ENCODE results near the gene TADA2B. TPM values are rescaled to one million over a fixed set of nuclear protein-coding genes. Genes with fewer than 3 reads are reported as not detected.

TADA2B gene
- total and polyA plus RNA-seq, 10 of the 15 experiments (the other 5 are each of a cell fraction or from before 2014, with no cell fraction given), result 0.66 to 12.0 (median 5.6) TPM

GRCh38 chr4:7023901-7024300 lies 19.3 kb upstream of the TADA2B start:
- no TSS peak for BruUV-seq (replicated peaks)
- 96% methylated on average over 12 of the region's 12 CpGs for WGBS (ENCODE audit: insufficient coverage, insufficient replicate concordance, low lambda C conversion rate, missing lambda C conversion rate)
- H3K4me3 ChIP-seq, result no peak overlapping the region
- ChIA-PET SMC1A (ENCODE audit: uncharacterized antibody, unreplicated experiment) (no interaction called here), CTCF (no interaction called here), POLR2A (no interaction called here), RAD21 (ENCODE audit: unreplicated experiment) (no interaction called here)
- no peaks in the 10 kb centered on the region for H3K79me2 ChIP-seq (ENCODE audit: control insufficient read depth, insufficient read depth, low read length)
- ATAC-seq (no peak), FAIRE-seq (no peak), DNase-seq (ENCODE audit: low read depth, low spot score) (no peak)
- H4K20me1 ChIP-seq (ENCODE audit: control insufficient read depth, insufficient read depth), result no peaks in the 10 kb centered on the region
- H3K4me1 ChIP-seq (ENCODE audit: control insufficient read depth, insufficient read depth, low read length), result no peaks in the 10 kb centered on the region
- H3K4me2 ChIP-seq (ENCODE audit: control insufficient read depth, insufficient read depth), result no peak overlapping the region
- intact Hi-C loops (cut with micrococcal nuclease; ENCODE audit: unreplicated experiment), result no loop called here
- TF ChIP-seq, protein P1, sequence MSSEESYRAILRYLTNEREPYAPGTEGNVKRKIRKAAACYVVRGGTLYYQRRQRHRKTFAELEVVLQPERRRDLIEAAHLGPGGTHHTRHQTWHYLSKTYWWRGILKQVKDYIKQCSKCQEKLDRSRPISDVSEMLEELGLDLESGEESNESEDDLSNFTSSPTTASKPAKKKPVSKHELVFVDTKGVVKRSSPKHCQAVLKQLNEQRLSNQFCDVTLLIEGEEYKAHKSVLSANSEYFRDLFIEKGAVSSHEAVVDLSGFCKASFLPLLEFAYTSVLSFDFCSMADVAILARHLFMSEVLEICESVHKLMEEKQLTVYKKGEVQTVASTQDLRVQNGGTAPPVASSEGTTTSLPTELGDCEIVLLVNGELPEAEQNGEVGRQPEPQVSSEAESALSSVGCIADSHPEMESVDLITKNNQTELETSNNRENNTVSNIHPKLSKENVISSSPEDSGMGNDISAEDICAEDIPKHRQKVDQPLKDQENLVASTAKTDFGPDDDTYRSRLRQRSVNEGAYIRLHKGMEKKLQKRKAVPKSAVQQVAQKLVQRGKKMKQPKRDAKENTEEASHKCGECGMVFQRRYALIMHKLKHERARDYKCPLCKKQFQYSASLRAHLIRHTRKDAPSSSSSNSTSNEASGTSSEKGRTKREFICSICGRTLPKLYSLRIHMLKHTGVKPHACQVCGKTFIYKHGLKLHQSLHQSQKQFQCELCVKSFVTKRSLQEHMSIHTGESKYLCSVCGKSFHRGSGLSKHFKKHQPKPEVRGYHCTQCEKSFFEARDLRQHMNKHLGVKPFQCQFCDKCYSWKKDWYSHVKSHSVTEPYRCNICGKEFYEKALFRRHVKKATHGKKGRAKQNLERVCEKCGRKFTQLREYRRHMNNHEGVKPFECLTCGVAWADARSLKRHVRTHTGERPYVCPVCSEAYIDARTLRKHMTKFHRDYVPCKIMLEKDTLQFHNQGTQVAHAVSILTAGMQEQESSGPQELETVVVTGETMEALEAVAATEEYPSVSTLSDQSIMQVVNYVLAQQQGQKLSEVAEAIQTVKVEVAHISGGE (CRISPR knock-in tag; IDR thresholded peaks at IDR 0.05), result no peak
- TF ChIP-seq SREBF2 (IDR thresholded peaks at IDR 0.05; ENCODE audit: low read length) (no peak), ATF7 (IDR thresholded peaks at IDR 0.05; ENCODE audit: low read depth) (no peak), HCFC1 (IDR thresholded peaks at IDR 0.05; ENCODE audit: low read length) (no peak)
- H3K9me3 ChIP-seq (replicated peaks; ENCODE audit: control insufficient read depth, insufficient read depth, low read length), result no peaks in the 10 kb centered on the region
- H3K36me3 ChIP-seq (ENCODE audit: control insufficient read depth in 2 of 2, insufficient read depth in 2 of 2, low read length in 1 of 2), result peaks cover 2 to 20% of the 10 kb centered on the region in 2 experiments; a peak in 3 of 4 replicates
- no peak overlapping the region for H2AFZ ChIP-seq (ENCODE audit: control insufficient read depth, low read depth, low read length)
- H3K27me3 ChIP-seq (replicated peaks in 1 of 2; ENCODE audit: control insufficient read depth in 2 of 2, insufficient read depth in 2 of 2, low read length in 1 of 2), result no peaks in the 10 kb centered on the region
- in situ Hi-C loops (cut with MboI), result no loop called here
- H3K9ac ChIP-seq (ENCODE audit: control insufficient read depth, insufficient read depth, low read length), result no peak overlapping the region
- no peak overlapping the region for H3K27ac ChIP-seq (ENCODE audit: control insufficient read depth, insufficient read depth)

- no peak for FAIRE-seq
- POLR2A ChIA-PET, result no interaction called here
- SMC1A ChIA-PET (ENCODE audit: uncharacterized antibody, unreplicated experiment), result no interaction called here
- no peaks in the 10 kb centered on the region for H3K4me1 ChIP-seq (ENCODE audit: control insufficient read depth, insufficient read depth, low read length)
- 94% methylated on average over 19 of the region's 19 CpGs for WGBS (ENCODE audit: insufficient coverage, insufficient replicate concordance, low lambda C conversion rate, missing lambda C conversion rate)
- CTCF ChIA-PET, result no interaction called here
- no peak overlapping the region for H3K9ac ChIP-seq (ENCODE audit: control insufficient read depth, insufficient read depth, low read length)
- H3K79me2 ChIP-seq (ENCODE audit: control insufficient read depth, insufficient read depth, low read length), result no peaks in the 10 kb centered on the region
- H3K4me2 ChIP-seq (ENCODE audit: control insufficient read depth, insufficient read depth), result no peak overlapping the region
- BruUV-seq (replicated peaks), result no TSS peak
- H3K36me3 ChIP-seq (ENCODE audit: control insufficient read depth in 2 of 2, insufficient read depth in 2 of 2, low read length in 1 of 2), result peaks cover 2 to 20% of the 10 kb centered on the region in 2 experiments; a peak in 3 of 4 replicates
- in situ Hi-C loops (cut with MboI) (no loop called here), intact Hi-C loops (cut with micrococcal nuclease; ENCODE audit: unreplicated experiment) (no loop called here)
- H2AFZ ChIP-seq (ENCODE audit: control insufficient read depth, low read depth, low read length), result no peak overlapping the region
- no peak overlapping the region for H3K27ac ChIP-seq (ENCODE audit: control insufficient read depth, insufficient read depth)
- no peak for DNase-seq (ENCODE audit: low read depth, low spot score)
- H3K9me3 ChIP-seq (replicated peaks; ENCODE audit: control insufficient read depth, insufficient read depth, low read length), result no peaks in the 10 kb centered on the region
- ATAC-seq, result no peak
- no peak overlapping the region for H3K4me3 ChIP-seq
- no peaks in the 10 kb centered on the region for H3K27me3 ChIP-seq (replicated peaks in 1 of 2; ENCODE audit: control insufficient read depth in 2 of 2, insufficient read depth in 2 of 2, low read length in 1 of 2)
- RAD21 ChIA-PET (ENCODE audit: unreplicated experiment), result no interaction called here
- H4K20me1 ChIP-seq (ENCODE audit: control insufficient read depth, insufficient read depth), result no peaks in the 10 kb centered on the region
- TF ChIP-seq NFXL1 (IDR thresholded peaks at IDR 0.05; ENCODE audit: borderline replicate concordance), result no peak
- TF ChIP-seq NRF1 (conservative IDR thresholded peaks at IDR 0.05; ENCODE audit: low read depth, low read length), result no peak
- TF ChIP-seq, protein P2, sequence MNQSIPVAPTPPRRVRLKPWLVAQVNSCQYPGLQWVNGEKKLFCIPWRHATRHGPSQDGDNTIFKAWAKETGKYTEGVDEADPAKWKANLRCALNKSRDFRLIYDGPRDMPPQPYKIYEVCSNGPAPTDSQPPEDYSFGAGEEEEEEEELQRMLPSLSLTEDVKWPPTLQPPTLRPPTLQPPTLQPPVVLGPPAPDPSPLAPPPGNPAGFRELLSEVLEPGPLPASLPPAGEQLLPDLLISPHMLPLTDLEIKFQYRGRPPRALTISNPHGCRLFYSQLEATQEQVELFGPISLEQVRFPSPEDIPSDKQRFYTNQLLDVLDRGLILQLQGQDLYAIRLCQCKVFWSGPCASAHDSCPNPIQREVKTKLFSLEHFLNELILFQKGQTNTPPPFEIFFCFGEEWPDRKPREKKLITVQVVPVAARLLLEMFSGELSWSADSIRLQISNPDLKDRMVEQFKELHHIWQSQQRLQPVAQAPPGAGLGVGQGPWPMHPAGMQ (IDR thresholded peaks at IDR 0.05; ENCODE audit: borderline replicate concordance), result no peak
- TF ChIP-seq FOXM1 (IDR thresholded peaks at IDR 0.05; ENCODE audit: low read depth, low read length), result no peak
- TF ChIP-seq CHD2 (IDR thresholded peaks at IDR 0.05; ENCODE audit: borderline replicate concordance, low read depth, low read length), result no peak
- no peak for TF ChIP-seq CBX5 (IDR thresholded peaks at IDR 0.05; ENCODE audit: low read depth)
- no peak for TF ChIP-seq ZBED1 (IDR thresholded peaks at IDR 0.05; ENCODE audit: borderline replicate concordance)
- TF ChIP-seq, protein P3, sequence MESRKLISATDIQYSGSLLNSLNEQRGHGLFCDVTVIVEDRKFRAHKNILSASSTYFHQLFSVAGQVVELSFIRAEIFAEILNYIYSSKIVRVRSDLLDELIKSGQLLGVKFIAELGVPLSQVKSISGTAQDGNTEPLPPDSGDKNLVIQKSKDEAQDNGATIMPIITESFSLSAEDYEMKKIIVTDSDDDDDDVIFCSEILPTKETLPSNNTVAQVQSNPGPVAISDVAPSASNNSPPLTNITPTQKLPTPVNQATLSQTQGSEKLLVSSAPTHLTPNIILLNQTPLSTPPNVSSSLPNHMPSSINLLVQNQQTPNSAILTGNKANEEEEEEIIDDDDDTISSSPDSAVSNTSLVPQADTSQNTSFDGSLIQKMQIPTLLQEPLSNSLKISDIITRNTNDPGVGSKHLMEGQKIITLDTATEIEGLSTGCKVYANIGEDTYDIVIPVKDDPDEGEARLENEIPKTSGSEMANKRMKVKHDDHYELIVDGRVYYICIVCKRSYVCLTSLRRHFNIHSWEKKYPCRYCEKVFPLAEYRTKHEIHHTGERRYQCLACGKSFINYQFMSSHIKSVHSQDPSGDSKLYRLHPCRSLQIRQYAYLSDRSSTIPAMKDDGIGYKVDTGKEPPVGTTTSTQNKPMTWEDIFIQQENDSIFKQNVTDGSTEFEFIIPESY (IDR thresholded peaks at IDR 0.05), result no peak
Observed at GRCh38 chr4:7024336-7024890, 18.8 kb upstream of the TADA2B start.

Data from GM12878 (cell line).